ENCODE data around the gene CA4.
"Not testable (repeated sequence)": the region's sequence is repeated elsewhere in the genome, so short reads cannot be mapped to it uniquely, and the experiment has no call there.

Gene CA4

DNA sequence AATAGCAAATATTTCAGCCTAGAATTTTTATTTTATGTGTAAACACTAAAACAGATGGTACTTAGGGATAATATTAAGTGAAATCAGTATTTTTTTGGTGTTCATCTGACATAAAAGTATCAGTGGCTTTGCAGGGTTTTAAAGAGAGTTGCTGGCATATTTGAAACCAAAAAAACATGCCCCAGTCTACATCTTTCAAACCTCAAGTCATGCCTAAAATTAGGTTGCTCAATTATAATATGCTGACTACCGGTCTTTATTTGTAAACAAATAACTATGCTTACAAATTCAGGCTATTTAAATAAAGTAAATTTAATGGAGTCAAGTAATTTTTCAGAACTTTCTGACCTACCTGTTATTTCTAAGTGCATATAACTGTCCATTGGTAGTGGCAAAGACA lies 58.5 kb downstream of the CA4 start:
- DNase-seq (ENCODE audit: low spot score); ATAC-seq (ENCODE audit: low read depth); H3K4me3 ChIP-seq (ENCODE audit: severe bottlenecking); H3K4me1 ChIP-seq (ENCODE audit: insufficient read depth, poor library complexity, severe bottlenecking); H3K27me3 ChIP-seq (ENCODE audit: insufficient read depth, poor library complexity, severe bottlenecking); H3K36me3 ChIP-seq (ENCODE audit: low read depth); H3K9me3 ChIP-seq (ENCODE audit: severe bottlenecking); H3K27ac ChIP-seq (ENCODE audit: poor library complexity, severe bottlenecking): not testable (repeated sequence)

Measured in RWPE2 (cell line).